Breast epithelium (tissue), 4 donors: Measurements from ENCODE around the gene NEUROD1. TPM values are rescaled to one million over a fixed set of nuclear protein-coding genes. Genes with fewer than 3 reads are reported as not detected.

Source experiments
- DNase-seq, 2 donors: peaks; one replicate each; pipeline ENCODE4 v3.0.0-alpha.2; 2019; ENCODE audit warnings: low spot score in 2 of 2
- H3K27ac ChIP-seq, 2 donors: fragments of 200-600 bp; sonication (generic) in 1 of 2; one replicate each; pipeline ENCODE4 v1.5.1; 2016 to 2019; ENCODE audit warnings: mild to moderate bottlenecking in 1 of 2
- H3K27me3 ChIP-seq, 2 donors: fragments of 200-600 bp; sonication (generic) in 1 of 2; one replicate each; pipeline versions ENCODE4 v1.5.1 to v1.6.0; 2017 to 2019; ENCODE audit warnings: control low read depth in 1 of 2, mild to moderate bottlenecking in 1 of 2
- H3K36me3 ChIP-seq: fragments of 200-600 bp; one replicate; pipeline ENCODE4 v1.5.1; 2019
- H3K4me1 ChIP-seq, 2 donors: fragments of 200-600 bp; sonication (generic); one replicate each; pipeline ENCODE4 v1.5.1; 2016 to 2019; ENCODE audit warnings: control low read depth in 1 of 2
- H3K4me3 ChIP-seq, 3 donors: fragments of 200-600 bp; sonication (generic); 1 replicate in 2 of 3; 2 replicates in 1 of 3; pipeline ENCODE4 v1.5.1; 2016 to 2019; ENCODE audit warnings: mild to moderate bottlenecking in 3 of 3, moderate library complexity in 2 of 3
- H3K9me3 ChIP-seq, 2 donors: fragments of 200-600 bp; sonication (generic) in 1 of 2; one replicate each; pipeline ENCODE4 v1.5.1; 2016 to 2019; ENCODE audit warnings: control low read depth in 1 of 2
- CTCF ChIP-seq, 3 donors: fragments of 450-650 bp; IDR thresholded peaks; one replicate each; pipeline ENCODE4 v1.5.1; 2016 to 2017; ENCODE audit warnings: antibody characterized with exemption in 3 of 3, mild to moderate bottlenecking in 3 of 3, moderate library complexity in 3 of 3
- POLR2A ChIP-seq: fragments of 450-650 bp; IDR thresholded peaks from one replicate; pipeline ENCODE4 v1.6.1; 2016; ENCODE audit warnings: antibody characterized with exemption, mild to moderate bottlenecking, moderate library complexity
- POLR2AphosphoS5 ChIP-seq, 3 donors: sonication (generic); formaldehyde crosslinking; IDR thresholded peaks; one replicate each; pipeline ENCODE4 v1.6.1; 2017; ENCODE audit warnings: antibody characterized with exemption in 3 of 3
- intact Hi-C: fragments of 100-400 bp; cut with DNase I; formaldehyde crosslinking; loops from one replicate; pipeline ENCODE4 v1.15.1; 2023; ENCODE audit warnings: low total_unique reads
- total RNA-seq, 3 donors: library from RNA; depleted of rRNA; stranded (reverse); fragments of >200 nt; gene quantifications; one replicate each; pipeline ENCODE4 v1.1.0, GENCODE V29; 2016

The NEUROD1 gene
- total RNA-seq, 3 donors from 2014 or later = not detected

- H3K27ac ChIP-seq = no peak overlapping the region
Measured at GRCh38 chr2:181658444-181658843, 21.9 kb downstream of the NEUROD1 start.

GRCh38 chr2:181657379-181657778 lies 22.9 kb downstream of the NEUROD1 start:
- no peak overlapping the region for H3K27ac ChIP-seq
- H3K9me3 ChIP-seq = no peaks in the 10 kb centered on the region
- TF ChIP-seq POLR2A (no peak), CTCF (IDR thresholded peaks at IDR 0.05) (no peak), POLR2AphosphoS5 (IDR thresholded peaks at IDR 0.05) (no peak)
- no peaks in the 10 kb centered on the region for H3K36me3 ChIP-seq
- no peaks in the 10 kb centered on the region for H3K4me1 ChIP-seq
- peaks cover 0 to 9% of the 10 kb centered on the region in 2 donors for H3K27me3 ChIP-seq
- H3K4me3 ChIP-seq = peak overlapping the region in 1 of 3 donors; percentile 70
- DNase-seq = no peak
- intact Hi-C loops = no loop called here

More at GRCh38 chr2:181658444-181658843, 21.9 kb downstream of the NEUROD1 start:
- no peaks in the 10 kb centered on the region for H3K36me3 ChIP-seq
- no peaks in the 10 kb centered on the region for H3K4me1 ChIP-seq
- intact Hi-C loops = no loop called here
- H3K27me3 ChIP-seq = peaks cover 0 to 9% of the 10 kb centered on the region in 2 donors
- DNase-seq = no peak
- no peak overlapping the region for H3K4me3 ChIP-seq
- no peak for TF ChIP-seq POLR2A
- no peak for TF ChIP-seq CTCF (IDR thresholded peaks at IDR 0.05)
- TF ChIP-seq POLR2AphosphoS5 (IDR thresholded peaks at IDR 0.05) = no peak
- H3K9me3 ChIP-seq = no peaks in the 10 kb centered on the region

DNA sequence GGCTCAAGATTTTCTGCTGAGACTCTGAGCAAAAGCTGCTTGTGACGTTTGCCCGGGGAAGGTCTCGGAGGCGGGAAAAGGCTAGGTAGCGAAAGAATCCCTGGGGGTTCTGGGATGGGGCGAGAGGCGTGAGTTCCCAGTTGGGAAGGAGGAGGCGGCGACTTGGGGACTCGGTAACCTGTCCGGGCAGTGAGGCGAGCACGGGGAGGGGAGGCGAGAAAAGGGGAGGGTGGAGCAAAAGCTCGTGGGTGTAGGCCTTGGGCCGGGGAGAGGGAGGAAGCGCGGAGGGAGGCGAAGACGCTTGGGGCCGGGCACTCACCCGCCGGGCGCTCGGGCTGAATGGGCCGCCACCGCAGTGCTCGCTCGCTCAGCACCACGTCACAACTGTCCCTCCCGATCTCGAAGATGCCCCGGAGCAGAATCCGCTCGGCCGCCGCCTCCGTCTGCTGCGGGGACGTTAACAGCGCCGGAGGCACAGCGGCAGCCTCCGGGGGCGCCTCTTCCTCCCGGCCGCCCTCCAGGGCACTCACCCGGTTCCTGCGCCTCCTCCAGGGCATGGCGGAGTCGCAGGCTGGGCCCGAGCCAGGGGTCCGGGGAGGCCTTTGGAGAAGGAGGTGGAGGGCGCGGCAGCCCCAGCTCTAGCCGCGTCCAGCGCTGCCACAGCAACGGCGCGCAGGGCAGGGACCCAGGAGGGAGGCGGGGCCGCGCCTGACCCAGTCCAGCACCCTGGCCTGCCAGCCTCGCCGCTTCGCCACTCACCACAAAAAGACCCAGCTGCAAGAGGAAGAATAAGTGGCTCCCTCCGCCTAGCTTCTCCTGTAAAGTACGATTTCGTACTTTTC lies 23.6 kb downstream of the NEUROD1 start, which contains the start of gene CERKL:
TSS of gene CERKL (minus strand) at position 656 of the 842 bp plus-strand sequence. CDS start at position 557, 99 bp downstream.
- DNase-seq = no peak
- intact Hi-C loops = no loop called here
- TF ChIP-seq POLR2A (no peak), CTCF (IDR thresholded peaks at IDR 0.05) (no peak), POLR2AphosphoS5 (IDR thresholded peaks at IDR 0.05) (no peak)
- no peaks in the 10 kb centered on the region for H3K36me3 ChIP-seq
- peaks cover 0 to 9% of the 10 kb centered on the region in 2 donors for H3K27me3 ChIP-seq
- H3K9me3 ChIP-seq = no peaks in the 10 kb centered on the region
- H3K27ac ChIP-seq = no peak within 1 kb of the TSS
- H3K4me3 ChIP-seq = peak within 1 kb of the TSS; percentile 42 to 70 (median 57)
- H3K4me1 ChIP-seq = no peaks in the 10 kb centered on the region

GRCh38 chr2:181655519-181655918 lies 24.8 kb downstream of the NEUROD1 start:
- no peaks in the 10 kb centered on the region for H3K9me3 ChIP-seq
- no peak overlapping the region for H3K27ac ChIP-seq
- no peaks in the 10 kb centered on the region for H3K36me3 ChIP-seq
- DNase-seq = no peak
- H3K4me3 ChIP-seq = no peak overlapping the region
- intact Hi-C loops = no loop called here
- H3K27me3 ChIP-seq = peaks cover 0 to 9% of the 10 kb centered on the region in 2 donors
- no peaks in the 10 kb centered on the region for H3K4me1 ChIP-seq
- TF ChIP-seq POLR2A = no peak
- no peak for TF ChIP-seq POLR2AphosphoS5 (IDR thresholded peaks at IDR 0.05)
- TF ChIP-seq CTCF (IDR thresholded peaks at IDR 0.05) = no peak

DNA sequence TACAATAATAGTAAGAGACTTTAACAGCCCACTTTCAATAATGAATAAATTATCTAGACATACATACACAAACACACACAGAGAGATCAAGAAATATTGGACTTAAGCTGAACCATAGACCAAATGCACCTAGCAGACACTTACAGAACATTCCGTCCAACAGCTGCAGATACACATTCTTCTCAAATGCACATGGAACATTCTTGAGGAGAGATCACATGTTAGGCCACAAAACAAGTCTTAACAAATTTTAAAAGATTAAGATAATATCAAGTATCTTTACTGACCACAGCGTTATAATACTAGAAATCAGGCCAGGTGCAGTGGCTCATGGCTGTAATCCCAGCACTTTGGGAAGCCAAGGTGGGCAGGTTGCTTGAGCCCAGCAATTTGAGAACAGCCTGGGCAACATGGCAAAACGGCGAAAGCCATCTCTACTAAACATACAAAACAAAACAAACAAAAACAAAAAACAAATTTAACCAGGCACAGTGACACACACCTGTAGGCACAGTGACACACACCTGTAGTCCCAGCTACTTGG lies 30.8 kb downstream of the NEUROD1 start:
- Histone ChIP-seq H3K4me3 (no peak overlapping the region), H3K27me3 (no peaks in the 10 kb centered on the region), H3K9me3 (no peaks in the 10 kb centered on the region), H3K36me3 (no peaks in the 10 kb centered on the region), H3K27ac (no peak overlapping the region), H3K4me1 (no peaks in the 10 kb centered on the region)
- DNase-seq = no peak
- intact Hi-C loops = no loop called here
- TF ChIP-seq POLR2A (no peak), POLR2AphosphoS5 (IDR thresholded peaks at IDR 0.05) (no peak)
